Stimulated activated naive CD8-positive, alpha-beta T cell treated with anti-CD3 and anti-CD28 coated beads, Interleukin-15, amount 100 ng/mL, for 72 hours (primary cell): ENCODE measurements around the gene UGT1A5.
"Not testable (repeated sequence)": the region's sequence is repeated elsewhere in the genome, so short reads cannot be mapped to it uniquely, and the experiment has no call there.

Experiments
- ATAC-seq: fragments of 150-1000 bp; cut with Tn5 transposase; 2 replicates; pipeline ENCODE4 v1.10.0; 2021; ENCODE audit warnings: mild to moderate bottlenecking, moderate library complexity
- DNase-seq, 2 donors: peaks; one replicate each; pipeline ENCODE4 v3.0.0; 2021 to 2022
- H3K27ac Mint-ChIP-seq, 2 donors: one replicate each; pipeline ENCODE4 v1.8.0; 2022; ENCODE audit warnings: mild to moderate bottlenecking in 2 of 2, mixed read lengths in 2 of 2, moderate library complexity in 2 of 2
- H3K27me3 Mint-ChIP-seq: one replicate; pipeline ENCODE4 v1.8.0; 2022; ENCODE audit warnings: mixed read lengths
- H3K4me1 Mint-ChIP-seq: one replicate; pipeline ENCODE4 v1.8.0; 2022; ENCODE audit warnings: mild to moderate bottlenecking, mixed read lengths
- H3K4me3 Mint-ChIP-seq, 2 donors: one replicate each; pipeline ENCODE4 v1.8.0; 2022; ENCODE audit warnings: mild to moderate bottlenecking in 2 of 2, mixed read lengths in 2 of 2, moderate library complexity in 1 of 2
- H3K9me3 Mint-ChIP-seq, 2 donors: one replicate each; pipeline ENCODE4 v1.8.0; 2022; ENCODE audit warnings: mixed read lengths in 2 of 2

Gene UGT1A5

DNA sequence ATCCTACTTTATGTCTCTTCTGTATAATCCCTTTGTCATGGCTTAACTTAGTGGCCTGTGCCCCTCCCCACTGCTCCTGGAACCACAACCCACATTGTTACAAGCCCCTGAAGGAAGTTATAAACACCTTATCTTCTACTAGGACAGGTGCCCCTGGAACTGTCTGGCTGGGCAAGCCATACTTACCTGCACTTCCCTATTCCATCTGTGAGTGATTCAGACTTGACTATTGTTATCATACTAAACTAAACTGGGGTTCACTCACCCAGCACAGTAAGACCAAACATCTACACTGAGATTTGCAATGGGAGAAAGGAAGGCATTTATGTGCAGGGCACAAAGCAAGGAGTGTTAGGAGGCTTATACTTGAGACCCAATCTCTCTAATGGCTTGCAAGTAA lies 23.7 kb upstream of the UGT1A5 start:
- DNase-seq: no peak
- H3K9me3 Mint-ChIP-seq: no peaks in the 10 kb centered on the region
- no peak overlapping the region for H3K4me3 Mint-ChIP-seq
- no peak overlapping the region for H3K27ac Mint-ChIP-seq
- no peak for ATAC-seq
- H3K4me1 Mint-ChIP-seq: no peaks in the 10 kb centered on the region
- H3K27me3 Mint-ChIP-seq: peaks cover 7% of the 10 kb centered on the region

GRCh38 chr2:233689501-233689900 lies 23.2 kb upstream of the UGT1A5 start:
- H3K9me3 Mint-ChIP-seq: no peaks in the 10 kb centered on the region
- no peak overlapping the region for H3K27ac Mint-ChIP-seq
- DNase-seq: no peak
- peaks cover 7% of the 10 kb centered on the region for H3K27me3 Mint-ChIP-seq
- no peaks in the 10 kb centered on the region for H3K4me1 Mint-ChIP-seq
- ATAC-seq: no peak
- no peak overlapping the region for H3K4me3 Mint-ChIP-seq

GRCh38 chr2:233690444-233690843 lies 22.3 kb upstream of the UGT1A5 start:
- DNase-seq (no peak), ATAC-seq (no peak)
- H3K4me1 Mint-ChIP-seq: no peaks in the 10 kb centered on the region
- H3K9me3 Mint-ChIP-seq: no peaks in the 10 kb centered on the region
- no peak overlapping the region for H3K4me3 Mint-ChIP-seq
- H3K27ac Mint-ChIP-seq: no peak overlapping the region
- peaks cover 7% of the 10 kb centered on the region for H3K27me3 Mint-ChIP-seq

- no peak overlapping the region for H3K4me3 Mint-ChIP-seq
- peaks cover 7% of the 10 kb centered on the region for H3K27me3 Mint-ChIP-seq
- no peaks in the 10 kb centered on the region for H3K4me1 Mint-ChIP-seq
- DNase-seq (no peak), ATAC-seq (no peak)
- no peak overlapping the region for H3K27ac Mint-ChIP-seq
- H3K9me3 Mint-ChIP-seq: no peaks in the 10 kb centered on the region
Measured at GRCh38 chr2:233691443-233692433, 21.0 kb upstream of the UGT1A5 start.

GRCh38 chr2:233692648-233693047 lies 20.1 kb upstream of the UGT1A5 start, which contains the start of gene UGT1A6:
TSS of gene UGT1A6 (plus strand) at chr2:233692890. CDS start at chr2:233693005, 115 bp downstream.
- H3K27ac Mint-ChIP-seq: no peak within 1 kb of the TSS
- no peaks in the 10 kb centered on the region for H3K4me1 Mint-ChIP-seq
- no peak within 1 kb of the TSS for H3K4me3 Mint-ChIP-seq
- no peak for ATAC-seq
- no peak for DNase-seq
- no peaks in the 10 kb centered on the region for H3K9me3 Mint-ChIP-seq
- H3K27me3 Mint-ChIP-seq: peaks cover 7% of the 10 kb centered on the region

DNA sequence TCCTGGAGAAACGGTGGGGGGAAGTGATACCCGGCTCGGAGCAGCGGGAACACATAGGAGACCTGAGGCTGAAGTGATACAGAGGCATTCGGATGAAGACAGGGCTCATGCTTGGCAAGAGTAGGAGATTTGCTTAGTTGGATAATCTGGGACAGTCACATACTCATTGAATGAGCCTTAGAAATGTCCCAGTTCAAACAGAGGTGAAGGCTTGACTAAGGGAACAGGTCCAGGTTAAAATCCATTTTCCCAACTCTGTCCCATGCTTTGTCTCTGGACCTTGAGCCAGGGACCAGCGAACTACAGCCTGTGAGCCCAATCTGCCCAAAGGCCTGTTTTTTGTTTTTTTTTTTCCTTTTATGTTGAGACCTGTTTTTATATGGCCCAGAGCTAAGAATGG lies 18.7 kb upstream of the UGT1A5 start:
- no peak for DNase-seq
- Mint-ChIP-seq H3K27ac (no peak overlapping the region), H3K4me3 (no peak overlapping the region), H3K27me3 (peaks cover 7% of the 10 kb centered on the region), H3K9me3 (no peaks in the 10 kb centered on the region), H3K4me1 (no peaks in the 10 kb centered on the region)
- ATAC-seq: no peak

- Mint-ChIP-seq H3K27me3 (peaks cover 3% of the 10 kb centered on the region), H3K4me3 (no peak overlapping the region), H3K9me3 (peaks cover 0 to 5% of the 10 kb centered on the region in 2 donors), H3K27ac (no peak overlapping the region), H3K4me1 (no peaks in the 10 kb centered on the region)
- no peak for ATAC-seq
- DNase-seq: no peak
Measured at GRCh38 chr2:233698740-233699139, 14.0 kb upstream of the UGT1A5 start.

GRCh38 chr2:233699424-233700027 lies 13.2 kb upstream of the UGT1A5 start:
- H3K27me3 Mint-ChIP-seq: no peaks in the 10 kb centered on the region
- H3K9me3 Mint-ChIP-seq: peaks cover 0 to 8% of the 10 kb centered on the region in 2 donors
- DNase-seq: no peak
- H3K27ac Mint-ChIP-seq: no peak overlapping the region
- no peak for ATAC-seq
- H3K4me1 Mint-ChIP-seq: no peaks in the 10 kb centered on the region
- H3K4me3 Mint-ChIP-seq: no peak overlapping the region

DNA sequence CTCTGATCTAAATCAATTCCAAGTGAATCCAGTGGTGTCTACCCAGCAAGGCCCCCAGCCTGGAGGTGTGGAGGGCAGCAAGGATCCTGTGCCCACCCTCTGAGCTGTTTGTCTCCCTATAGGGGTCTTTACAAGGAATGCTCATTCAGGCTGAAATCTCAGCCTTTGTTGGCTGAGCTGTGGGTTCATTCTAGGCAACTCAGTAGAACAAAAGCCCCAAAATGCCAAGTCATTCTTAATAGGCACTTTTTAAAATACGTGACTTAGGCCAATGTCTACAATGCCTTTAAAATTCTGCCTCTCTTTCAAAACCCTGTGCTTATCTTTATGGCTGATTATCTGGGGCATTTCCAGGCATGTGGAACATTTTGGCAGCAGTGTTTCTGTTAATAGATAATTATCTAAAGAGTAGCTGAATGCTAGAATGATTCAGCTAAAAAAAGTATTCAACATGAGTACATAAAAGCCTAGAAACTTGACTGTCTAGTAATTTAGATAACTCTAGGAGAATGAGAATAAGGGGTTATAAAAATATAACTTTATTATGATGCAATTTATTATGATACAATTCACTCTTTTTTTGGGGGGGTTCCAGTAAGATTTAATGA lies 12.6 kb upstream of the UGT1A5 start:
- H3K27ac Mint-ChIP-seq: no peak overlapping the region
- H3K27me3 Mint-ChIP-seq: no peaks in the 10 kb centered on the region
- ATAC-seq (no peak), DNase-seq (no peak)
- H3K4me3 Mint-ChIP-seq: no peak overlapping the region
- peaks cover 0 to 8% of the 10 kb centered on the region in 2 donors for H3K9me3 Mint-ChIP-seq
- no peaks in the 10 kb centered on the region for H3K4me1 Mint-ChIP-seq

DNA sequence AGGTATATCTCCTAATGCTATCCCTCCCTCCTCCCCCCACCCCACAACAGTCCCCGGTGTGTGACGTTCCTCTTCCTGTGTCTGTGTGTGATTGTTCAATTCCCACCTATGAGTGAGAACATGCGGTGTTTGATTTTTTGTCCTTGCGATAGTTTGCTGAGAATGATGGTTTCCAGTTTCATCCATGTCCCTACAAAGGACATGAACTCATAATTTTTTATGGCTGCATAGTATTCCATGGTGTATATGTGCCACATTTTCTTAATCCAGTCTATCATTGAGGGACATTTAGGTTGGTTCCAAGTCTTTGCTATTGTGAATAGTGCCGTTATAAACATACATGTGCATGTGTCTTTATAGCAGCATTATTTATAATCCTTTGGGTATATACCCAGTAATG lies 11.9 kb upstream of the UGT1A5 start:
- H3K9me3 Mint-ChIP-seq, ATAC-seq, DNase-seq, H3K27ac Mint-ChIP-seq, H3K4me3 Mint-ChIP-seq, H3K4me1 Mint-ChIP-seq, H3K27me3 Mint-ChIP-seq: not testable (repeated sequence)

DNA sequence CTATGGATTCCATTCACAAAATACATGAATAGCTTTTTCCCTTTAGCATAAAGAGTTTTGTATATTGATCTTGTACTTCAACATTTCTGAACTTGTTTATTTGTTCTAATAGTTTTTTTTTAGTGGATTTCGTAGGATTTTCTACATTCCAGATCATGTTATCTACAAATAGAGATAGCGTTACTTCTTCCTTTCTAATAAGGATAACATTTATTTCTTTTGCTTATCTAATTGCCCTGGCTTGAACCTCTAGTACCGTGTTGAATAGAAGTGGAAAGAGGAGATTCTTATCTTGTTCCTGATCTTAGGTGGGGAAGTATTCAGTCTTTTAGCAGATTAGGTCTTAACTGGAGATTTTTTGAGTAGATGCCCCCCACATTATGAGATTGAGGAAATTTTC lies 10.5 kb upstream of the UGT1A5 start:
- Mint-ChIP-seq H3K4me1 (no peaks in the 10 kb centered on the region), H3K27ac (no peak overlapping the region), H3K9me3 (peaks cover 0 to 8% of the 10 kb centered on the region in 2 donors), H3K27me3 (no peaks in the 10 kb centered on the region), H3K4me3 (no peak overlapping the region)
- DNase-seq (no peak), ATAC-seq (no peak)

DNA sequence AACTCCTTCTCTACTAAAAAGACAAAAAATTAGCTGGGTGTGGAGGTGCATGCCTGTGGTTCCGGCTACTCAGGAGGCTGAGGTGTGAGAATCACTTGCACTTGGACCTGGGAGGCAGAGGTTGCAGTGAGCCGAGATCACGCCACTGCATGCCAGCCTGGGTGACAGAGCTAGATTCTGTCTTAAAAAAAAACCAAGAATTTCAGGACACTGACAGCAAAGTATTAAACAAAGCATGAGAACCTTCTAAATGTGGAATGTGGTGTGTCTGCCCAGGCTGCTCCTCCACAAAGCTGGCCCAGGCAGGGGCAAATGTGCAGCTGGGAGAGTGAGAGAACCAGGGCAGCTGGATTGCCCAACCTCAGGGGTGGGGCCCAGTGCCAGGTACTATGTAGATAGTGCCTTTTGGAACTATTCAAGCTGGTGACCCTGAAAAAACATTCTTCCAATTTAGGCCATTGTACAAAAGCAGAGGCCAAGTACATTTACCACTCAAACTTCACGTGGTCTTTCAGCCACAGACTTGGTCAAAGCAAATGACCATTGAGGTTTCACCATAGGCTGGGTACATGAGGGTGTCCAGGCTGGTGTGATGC lies 6.7 kb upstream of the UGT1A5 start:
- H3K4me1 Mint-ChIP-seq: no peaks in the 10 kb centered on the region
- H3K27ac Mint-ChIP-seq: no peak overlapping the region
- H3K4me3 Mint-ChIP-seq: no peak overlapping the region
- peaks cover under 1% of the 10 kb centered on the region for H3K27me3 Mint-ChIP-seq
- H3K9me3 Mint-ChIP-seq: peaks cover 0 to 8% of the 10 kb centered on the region in 2 donors
- ATAC-seq: no peak
- no peak for DNase-seq

DNA sequence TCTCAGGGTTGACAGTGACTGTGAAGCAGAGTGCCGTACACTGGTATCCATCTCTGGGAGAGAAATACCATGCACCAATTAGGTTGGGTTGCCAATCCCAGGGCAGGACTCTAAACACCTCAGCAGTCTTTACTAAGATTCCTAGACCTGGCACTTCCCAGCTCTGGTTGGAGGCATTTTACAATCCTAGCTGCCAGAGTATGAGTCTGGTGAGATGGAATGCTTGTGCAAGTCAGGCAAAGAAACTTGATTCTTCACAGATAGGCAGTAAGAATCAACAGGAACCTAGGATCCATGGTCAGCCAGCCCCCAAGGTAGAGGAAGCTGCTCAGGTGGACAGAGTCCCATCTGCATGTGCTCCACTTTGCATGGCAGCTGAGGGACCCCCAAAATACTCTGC lies 6.0 kb upstream of the UGT1A5 start:
- Mint-ChIP-seq H3K4me1 (peaks cover 4% of the 10 kb centered on the region), H3K27ac (no peak overlapping the region), H3K27me3 (peaks cover 7% of the 10 kb centered on the region), H3K9me3 (peaks cover 0 to 8% of the 10 kb centered on the region in 2 donors), H3K4me3 (no peak overlapping the region)
- ATAC-seq: no peak
- no peak for DNase-seq

DNA sequence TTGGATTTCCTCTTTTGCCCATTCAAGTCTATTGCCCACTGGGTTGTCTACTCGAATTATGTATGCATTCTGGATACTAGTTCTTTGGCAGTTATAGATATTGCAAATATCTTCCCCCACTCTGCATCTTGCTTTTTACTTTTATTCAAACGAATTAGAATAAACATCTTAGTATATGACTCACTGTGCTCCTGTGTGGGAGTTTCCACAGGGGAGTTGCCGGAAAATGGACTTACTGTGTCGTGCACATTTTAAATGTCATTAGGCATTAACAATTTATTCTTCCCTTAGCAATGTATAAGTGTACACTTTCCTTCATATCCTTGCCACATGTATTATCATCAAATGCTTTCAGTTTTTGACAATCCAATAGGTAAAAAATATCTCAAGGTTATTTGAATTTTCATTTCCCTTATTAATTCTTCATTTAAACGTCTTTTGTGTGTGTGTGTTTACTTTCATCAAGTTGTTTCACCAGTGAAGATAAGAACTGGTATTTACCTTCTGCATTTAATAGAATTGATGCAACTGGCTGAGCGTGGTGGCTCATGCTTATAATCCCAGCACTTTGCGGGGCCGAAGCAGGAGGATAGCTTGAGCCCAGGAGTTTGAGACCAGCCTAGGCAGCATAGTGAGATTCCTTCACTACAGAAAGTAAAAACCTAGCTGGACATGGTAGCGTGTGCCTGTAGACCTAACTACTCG lies 4.6 kb upstream of the UGT1A5 start:
- DNase-seq: no peak
- H3K27ac Mint-ChIP-seq: no peak overlapping the region
- H3K4me3 Mint-ChIP-seq: no peak overlapping the region
- no peak for ATAC-seq
- peaks cover 0 to 7% of the 10 kb centered on the region in 2 donors for H3K9me3 Mint-ChIP-seq
- peaks cover 21% of the 10 kb centered on the region for H3K27me3 Mint-ChIP-seq
- H3K4me1 Mint-ChIP-seq: peaks cover 12% of the 10 kb centered on the region

DNA sequence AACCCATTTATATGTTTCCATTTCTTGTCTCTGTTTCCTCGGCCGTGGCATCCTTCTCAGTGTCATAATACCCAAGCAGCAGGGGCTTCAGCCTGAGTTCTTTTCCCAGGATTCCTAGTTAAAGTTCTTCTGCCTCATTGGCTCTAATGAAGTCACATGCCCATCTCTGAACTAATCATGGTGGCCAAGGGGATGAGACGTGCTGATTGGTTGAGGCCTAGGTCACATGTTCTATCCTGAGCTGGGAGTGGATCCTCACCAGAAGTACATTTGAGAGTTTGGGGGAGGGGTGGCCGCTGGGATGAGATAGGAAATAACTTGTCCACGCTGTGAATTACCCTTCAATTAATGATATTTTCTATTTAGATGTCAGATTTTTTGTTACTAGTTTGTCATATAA lies 3.8 kb upstream of the UGT1A5 start:
- Mint-ChIP-seq H3K9me3 (peaks cover 0 to 3% of the 10 kb centered on the region in 2 donors), H3K4me1 (peaks cover 20% of the 10 kb centered on the region), H3K27me3 (peaks cover 30% of the 10 kb centered on the region), H3K4me3 (no peak overlapping the region), H3K27ac (no peak overlapping the region)
- no peak for ATAC-seq
- no peak for DNase-seq
